SJCRH30 (cell line): ENCODE data around the gene SEC63. TPM values are rescaled to one million over a fixed set of nuclear protein-coding genes. Genes with fewer than 3 reads are reported as not detected.
"Not testable (repeated sequence)": the region's sequence is repeated elsewhere in the genome, so short reads cannot be mapped to it uniquely, and the experiment has no call there.

Source experiments
- DNase-seq, 2 experiments: peaks; one replicate each; pipeline ENCODE4 v3.0.0-alpha.2; 2015 to 2020
- H3K27ac ChIP-seq: fragments of 250-450 bp; sonication (Bioruptor Pico); 2 replicates; pipeline ENCODE4 v1.5.1; 2020; ENCODE audit warnings: mild to moderate bottlenecking, moderate library complexity
- H3K27me3 ChIP-seq: fragments of 250-450 bp; sonication (Bioruptor Pico); 2 replicates; pipeline ENCODE4 v1.5.1; 2020; ENCODE audit warnings: mild to moderate bottlenecking, moderate library complexity
- H3K36me3 ChIP-seq: fragments of 250-450 bp; sonication (Bioruptor Pico); 2 replicates; pipeline ENCODE4 v1.5.1; 2020; ENCODE audit warnings: mild to moderate bottlenecking, moderate library complexity
- H3K4me1 ChIP-seq: fragments of 250-450 bp; sonication (Bioruptor Pico); 2 replicates; pipeline ENCODE4 v1.5.1; 2020; ENCODE audit warnings: mild to moderate bottlenecking, moderate library complexity
- H3K4me3 ChIP-seq: fragments of 250-450 bp; sonication (Bioruptor Pico); 2 replicates; pipeline ENCODE4 v1.5.1; 2020; ENCODE audit warnings: mild to moderate bottlenecking, moderate library complexity
- H3K9me3 ChIP-seq: fragments of 250-450 bp; sonication (Bioruptor Pico); replicated peaks from 2 replicates; pipeline ENCODE4 v1.5.1; 2020; ENCODE audit warnings: mild to moderate bottlenecking, moderate library complexity
- total RNA-seq: library from RNA; depleted of rRNA; stranded (reverse); fragments of >200 nt; shearing (Covaris generic); gene quantifications from 2 replicates; pipeline ENCODE4 v1.2.3, GENCODE V29; 2014; rRNA removed

SEC63 gene
- 19.9 and 25.6 TPM in 2 replicates for total RNA-seq

GRCh38 chr6:107957909-107958688 lies at the start of gene SEC63:
Gene SEC63 (minus strand): TSS chr6:107958208. CDS start chr6:107958009, 199 bp downstream.
- peaks cover 5% of the 10 kb centered on the region; the same call in 1 of the 2 replicates for H3K4me1 ChIP-seq
- peak within 1 kb of the TSS; percentile 91 for H3K27ac ChIP-seq
- H3K27me3 ChIP-seq = no peaks in the 10 kb centered on the region
- peak within 1 kb of the TSS; percentile 91 for H3K4me3 ChIP-seq
- DNase-seq = peak; percentile 97
- H3K36me3 ChIP-seq = peaks cover 12% of the 10 kb centered on the region
- no peaks in the 10 kb centered on the region for H3K9me3 ChIP-seq

GRCh38 chr6:108005961-108006360 lies 48.0 kb upstream of the SEC63 start:
- DNase-seq = no peak
- Histone ChIP-seq H3K27ac (no peak overlapping the region), H3K36me3 (no peaks in the 10 kb centered on the region), H3K9me3 (no peaks in the 10 kb centered on the region; the same call in 1 of the 2 replicates), H3K4me3 (no peak overlapping the region), H3K27me3 (no peaks in the 10 kb centered on the region), H3K4me1 (no peaks in the 10 kb centered on the region)

- Histone ChIP-seq H3K27me3 (no peaks in the 10 kb centered on the region), H3K36me3 (no peaks in the 10 kb centered on the region), H3K4me3 (no peak overlapping the region), H3K4me1 (no peaks in the 10 kb centered on the region), H3K27ac (no peak overlapping the region), H3K9me3 (no peaks in the 10 kb centered on the region; the same call in 1 of the 2 replicates)
- DNase-seq = no peak
Measured at GRCh38 chr6:108004861-108005260, 46.9 kb upstream of the SEC63 start.

- H3K36me3 ChIP-seq = no peaks in the 10 kb centered on the region
- H3K27ac ChIP-seq = no peak overlapping the region
- no peaks in the 10 kb centered on the region for H3K9me3 ChIP-seq
- DNase-seq = peak; percentile 73 to 82
- peak overlapping the region; percentile 43 for H3K4me3 ChIP-seq
- no peaks in the 10 kb centered on the region for H3K27me3 ChIP-seq
- no peaks in the 10 kb centered on the region for H3K4me1 ChIP-seq
Measured at GRCh38 chr6:108002365-108003221, 44.6 kb upstream of the SEC63 start.

- no peaks in the 10 kb centered on the region for H3K27me3 ChIP-seq
- H3K36me3 ChIP-seq = no peaks in the 10 kb centered on the region
- no peaks in the 10 kb centered on the region for H3K4me1 ChIP-seq
- no peak overlapping the region for H3K4me3 ChIP-seq
- no peak overlapping the region for H3K27ac ChIP-seq
- no peak for DNase-seq
- no peaks in the 10 kb centered on the region for H3K9me3 ChIP-seq
Measured at GRCh38 chr6:108001696-108002231, 43.8 kb upstream of the SEC63 start.

GRCh38 chr6:108000259-108000658 lies 42.3 kb upstream of the SEC63 start:
- not testable (repeated sequence) for H3K27ac ChIP-seq, H3K4me3 ChIP-seq, H3K27me3 ChIP-seq, H3K36me3 ChIP-seq, H3K9me3 ChIP-seq, H3K4me1 ChIP-seq, DNase-seq

GRCh38 chr6:107999341-107999740 lies 41.3 kb upstream of the SEC63 start:
- Histone ChIP-seq H3K36me3 (no peaks in the 10 kb centered on the region), H3K4me3 (no peak overlapping the region), H3K4me1 (no peaks in the 10 kb centered on the region), H3K27me3 (no peaks in the 10 kb centered on the region), H3K27ac (no peak overlapping the region), H3K9me3 (no peaks in the 10 kb centered on the region)
- DNase-seq = no peak

- Histone ChIP-seq H3K27ac (no peak overlapping the region), H3K36me3 (no peaks in the 10 kb centered on the region), H3K4me1 (no peaks in the 10 kb centered on the region), H3K4me3 (no peak overlapping the region), H3K27me3 (no peaks in the 10 kb centered on the region), H3K9me3 (no peaks in the 10 kb centered on the region)
- DNase-seq = no peak
Measured at GRCh38 chr6:107991772-107992550, 34.0 kb upstream of the SEC63 start.

GRCh38 chr6:107991061-107991460 lies 33.1 kb upstream of the SEC63 start:
- DNase-seq = no peak
- H3K27me3 ChIP-seq = no peaks in the 10 kb centered on the region
- H3K9me3 ChIP-seq = no peaks in the 10 kb centered on the region
- no peak overlapping the region for H3K27ac ChIP-seq
- no peaks in the 10 kb centered on the region for H3K36me3 ChIP-seq
- no peaks in the 10 kb centered on the region for H3K4me1 ChIP-seq
- H3K4me3 ChIP-seq = no peak overlapping the region

GRCh38 chr6:107990587-107990986 lies 32.6 kb upstream of the SEC63 start:
- not testable (repeated sequence) for H3K27me3 ChIP-seq, H3K4me3 ChIP-seq, H3K36me3 ChIP-seq, DNase-seq, H3K4me1 ChIP-seq, H3K27ac ChIP-seq, H3K9me3 ChIP-seq

- DNase-seq = no peak
- Histone ChIP-seq H3K27me3 (no peaks in the 10 kb centered on the region), H3K4me3 (no peak overlapping the region)
Measured at GRCh38 chr6:107989166-107990094, 31.4 kb upstream of the SEC63 start.

GRCh38 chr6:107988570-107988969 lies 30.6 kb upstream of the SEC63 start:
- Histone ChIP-seq H3K4me3 (no peak overlapping the region), H3K9me3 (no peaks in the 10 kb centered on the region), H3K4me1 (no peaks in the 10 kb centered on the region), H3K27me3 (no peaks in the 10 kb centered on the region), H3K36me3 (no peaks in the 10 kb centered on the region), H3K27ac (no peak overlapping the region)
- no peak for DNase-seq

More at GRCh38 chr6:107989166-107990094, 31.4 kb upstream of the SEC63 start:
- Histone ChIP-seq H3K4me1 (no peaks in the 10 kb centered on the region), H3K9me3 (no peaks in the 10 kb centered on the region), H3K27ac (no peak overlapping the region), H3K36me3 (no peaks in the 10 kb centered on the region)

- Histone ChIP-seq H3K4me3 (no peak overlapping the region), H3K9me3 (no peaks in the 10 kb centered on the region), H3K4me1 (no peaks in the 10 kb centered on the region), H3K27me3 (no peaks in the 10 kb centered on the region), H3K36me3 (no peaks in the 10 kb centered on the region), H3K27ac (no peak overlapping the region)
- no peak for DNase-seq
Measured at GRCh38 chr6:107987805-107988204, 29.8 kb upstream of the SEC63 start.
